Neural cell (in vitro differentiated cells): ENCODE results near the gene WBP1. TPM values are rescaled to one million over a fixed set of nuclear protein-coding genes. Genes with fewer than 3 reads are reported as not detected.

Experiments used
- H2AFZ ChIP-seq: fragments of 200-600, 300-800 bp; sonication (generic), shearing (Covaris generic); 2 replicates; pipeline ENCODE4 v1.6.0; 2014; ENCODE audit warnings: low read depth, mild to moderate bottlenecking, antibody characterized with exemption, low read length, moderate library complexity
- H3F3A ChIP-seq: fragments of 200-600 bp; shearing (Covaris generic); 2 replicates; pipeline ENCODE4 v1.6.1; 2016; ENCODE audit warnings: mild to moderate bottlenecking, moderate library complexity, mixed read lengths, antibody characterized with exemption, low read length; ENCODE audit not compliant: insufficient read depth, poor library complexity, severe bottlenecking
- H3K27ac ChIP-seq: fragments of 200-600, 300-800 bp; sonication (generic), shearing (Covaris generic); 2 replicates; pipeline ENCODE4 v1.5.1; 2014; ENCODE audit warnings: mild to moderate bottlenecking, low read length, moderate library complexity
- H3K27me3 ChIP-seq: fragments of 300-800, 200-600 bp; sonication (generic), shearing (Covaris generic); 2 replicates; pipeline ENCODE4 v1.6.0; 2014; ENCODE audit warnings: mild to moderate bottlenecking, low read depth, low read length, moderate library complexity; ENCODE audit not compliant: insufficient read depth
- H3K36me3 ChIP-seq: fragments of 300-800, 200-600 bp; sonication (generic), shearing (Covaris generic); 2 replicates; pipeline ENCODE4 v1.5.1; 2014; ENCODE audit warnings: mild to moderate bottlenecking, antibody characterized with exemption, low read length, moderate library complexity; ENCODE audit not compliant: insufficient read depth
- H3K4me2 ChIP-seq: fragments of 300-800, 200-600 bp; sonication (generic), shearing (Covaris generic); 2 replicates; pipeline ENCODE4 v1.6.0; 2014; ENCODE audit warnings: mild to moderate bottlenecking, low read length
- H3K4me3 ChIP-seq: fragments of 300-800, 200-600 bp; sonication (generic), shearing (Covaris generic); 2 replicates; pipeline ENCODE4 v1.5.1; 2014; ENCODE audit warnings: mild to moderate bottlenecking, low read length, moderate library complexity
- H3K79me2 ChIP-seq: fragments of 200-600 bp; shearing (Covaris generic); replicated peaks from 2 replicates; pipeline ENCODE4 v1.6.0; 2014; ENCODE audit warnings: mild to moderate bottlenecking, low read length, moderate library complexity; ENCODE audit not compliant: insufficient read depth
- H3K9ac ChIP-seq: fragments of 300-800, 200-600 bp; sonication (generic), shearing (Covaris generic); 2 replicates; pipeline ENCODE4 v1.6.1; 2016; ENCODE audit warnings: mild to moderate bottlenecking, low read length, mixed read lengths
- H3K9me2 ChIP-seq: fragments of 200-600 bp; shearing (Covaris generic); 2 replicates; pipeline ENCODE4 v1.6.1; 2016; ENCODE audit warnings: mild to moderate bottlenecking, low read length, mixed read lengths; ENCODE audit not compliant: insufficient read depth
- H3K9me3 ChIP-seq: fragments of 200-600, 300-800 bp; sonication (generic), shearing (Covaris generic); 2 replicates; pipeline ENCODE4 v1.6.1; 2016; ENCODE audit warnings: mild to moderate bottlenecking, mixed run types, low read length, moderate library complexity, mixed read lengths
- H4K20me1 ChIP-seq: fragments of 200-600 bp; shearing (Covaris generic); 2 replicates; pipeline ENCODE4 v1.6.1; 2016; ENCODE audit warnings: mild to moderate bottlenecking, mixed run types; ENCODE audit not compliant: insufficient read depth
- CTCF ChIP-seq: fragments of 450-650 bp; IDR thresholded peaks from 2 replicates; pipeline ENCODE4 v1.5.1; 2014; ENCODE audit warnings: antibody characterized with exemption, mild to moderate bottlenecking, moderate library complexity; ENCODE audit not compliant: poor library complexity, severe bottlenecking
- EP300 ChIP-seq: fragments of 450-650 bp; conservative IDR thresholded peaks from 2 replicates; pipeline ENCODE4 v1.6.1; 2014; ENCODE audit warnings: antibody characterized with exemption, mild to moderate bottlenecking, moderate library complexity; ENCODE audit not compliant: poor library complexity, severe bottlenecking
- EZH2 ChIP-seq: fragments of 200-600, 300-800 bp; shearing (Covaris generic), sonication (generic); IDR thresholded peaks from 2 replicates; pipeline ENCODE4 v1.6.1; 2014; ENCODE audit warnings: antibody characterized with exemption, low read length, borderline replicate concordance, mild to moderate bottlenecking; ENCODE audit not compliant: insufficient read depth, poor library complexity, severe bottlenecking
- MXI1 ChIP-seq: fragments of 450-650 bp; conservative IDR thresholded peaks from 2 replicates; pipeline ENCODE4 v1.6.1; 2014; ENCODE audit warnings: antibody characterized with exemption, mild to moderate bottlenecking; ENCODE audit not compliant: poor library complexity, severe bottlenecking
- POLR2AphosphoS5 ChIP-seq: IDR thresholded peaks from 2 replicates; pipeline ENCODE4 v1.6.1; 2012
- RAD21 ChIP-seq: fragments of 450-650 bp; conservative IDR thresholded peaks from 2 replicates; pipeline ENCODE4 v1.6.1; 2014; ENCODE audit warnings: antibody characterized with exemption, mild to moderate bottlenecking, moderate library complexity
- REST ChIP-seq: IDR thresholded peaks from 2 replicates; pipeline ENCODE4 v1.6.1; 2012; ENCODE audit warnings: borderline replicate concordance
- SMC3 ChIP-seq: fragments of 450-650 bp; conservative IDR thresholded peaks from 2 replicates; pipeline ENCODE4 v1.6.1; 2014; ENCODE audit warnings: antibody characterized with exemption, mild to moderate bottlenecking, moderate library complexity; ENCODE audit not compliant: poor library complexity
- TAF1 ChIP-seq: IDR thresholded peaks from 2 replicates; pipeline ENCODE4 v1.6.1; 2012; ENCODE audit warnings: low read depth
- polyA plus RNA-seq: library from polyadenylated mRNA; depleted of rRNA; stranded (reverse); fragments of >200 nt; gene quantifications from 2 replicates; pipeline ENCODE4 v1.2.3, GENCODE V29; 2014

The WBP1 gene
- polyA plus RNA-seq, 1 donor from 2014 or later, result 220 TPM

GRCh38 chr2:74496997-74497776 is 38.9 kb downstream of the WBP1 start:
- H3K27ac ChIP-seq, result no peak overlapping the region
- no peaks in the 10 kb centered on the region for H3K9me3 ChIP-seq
- H3K36me3 ChIP-seq, result no peaks in the 10 kb centered on the region
- no peaks in the 10 kb centered on the region for H3F3A ChIP-seq
- no peak overlapping the region for H3K9ac ChIP-seq
- no peaks in the 10 kb centered on the region for H3K79me2 ChIP-seq
- no peak overlapping the region for H2AFZ ChIP-seq
- H3K4me2 ChIP-seq, result no peak overlapping the region
- TF ChIP-seq MXI1, result no peak
- TF ChIP-seq REST, result no peak
- no peak for TF ChIP-seq SMC3
- TF ChIP-seq CTCF, result no peak
- TF ChIP-seq EP300, result no peak
- H3K27me3 ChIP-seq, result peaks cover 64% of the 10 kb centered on the region
- no peak overlapping the region for H3K4me3 ChIP-seq
- H4K20me1 ChIP-seq, result no peaks in the 10 kb centered on the region
- H3K9me2 ChIP-seq, result no peaks in the 10 kb centered on the region

- Histone ChIP-seq H4K20me1 (no peaks in the 10 kb centered on the region), H3K27ac (no peak overlapping the region), H2AFZ (no peak overlapping the region), H3K4me2 (no peak overlapping the region), H3K4me3 (peak overlapping the region; percentile 55), H3K79me2 (no peaks in the 10 kb centered on the region), H3K36me3 (no peaks in the 10 kb centered on the region), H3K27me3 (peaks cover 71% of the 10 kb centered on the region), H3K9me3 (no peaks in the 10 kb centered on the region), H3F3A (no peaks in the 10 kb centered on the region), H3K9me2 (no peaks in the 10 kb centered on the region), H3K9ac (no peak overlapping the region)
- no peak for TF ChIP-seq CTCF
- no peak for TF ChIP-seq EZH2
- no peak for TF ChIP-seq MXI1
- TF ChIP-seq REST, result no peak
- no peak for TF ChIP-seq POLR2AphosphoS5
- TF ChIP-seq EP300, result no peak
- no peak for TF ChIP-seq SMC3
- no peak for TF ChIP-seq TAF1
- no peak for TF ChIP-seq RAD21
These were observed 39.7 kb downstream of the WBP1 start for GRCh38 chr2:74497777-74498499.
